IPS DF 4.7 (cell line): ENCODE results near the gene PRPF6.

Experiments used
- DNase-seq: peaks from one replicate; pipeline ENCODE4 v3.0.0-alpha.2; 2013; ENCODE audit warnings: low spot score; ENCODE audit errors: extremely low read depth

PRPF6 gene

GRCh38 chr20:64063389-64064144 is 82.6 kb downstream of the PRPF6 start:
- DNase-seq, result no peak

GRCh38 chr20:64064145-64064698 is 83.3 kb downstream of the PRPF6 start:
- no peak for DNase-seq

- DNase-seq, result no peak
Observed at GRCh38 chr20:64065062-64065973, 84.4 kb downstream of the PRPF6 start.

- no peak for DNase-seq
Observed at GRCh38 chr20:64065974-64066343, 85.0 kb downstream of the PRPF6 start.

- no peak for DNase-seq
Observed at GRCh38 chr20:64067005-64067632, 86.2 kb downstream of the PRPF6 start.

- DNase-seq, result no peak
Observed at GRCh38 chr20:64067733-64068307, 86.9 kb downstream of the PRPF6 start.

- DNase-seq, result no peak
Observed at GRCh38 chr20:64068386-64069208, 87.7 kb downstream of the PRPF6 start.

- no peak for DNase-seq
Observed at GRCh38 chr20:64069209-64069613, 88.3 kb downstream of the PRPF6 start.

GRCh38 chr20:64069614-64070243 is 88.8 kb downstream of the PRPF6 start:
- DNase-seq, result no peak

- DNase-seq, result no peak
Observed at GRCh38 chr20:64070244-64070993, 89.5 kb downstream of the PRPF6 start.

- no peak for DNase-seq
Observed at GRCh38 chr20:64071341-64072332, 90.7 kb downstream of the PRPF6 start.

- DNase-seq, result no peak
Observed at GRCh38 chr20:64072498-64073063, 91.6 kb downstream of the PRPF6 start.

GRCh38 chr20:64073476-64074183 is 92.7 kb downstream of the PRPF6 start:
- DNase-seq, result no peak

- no peak for DNase-seq
Observed at GRCh38 chr20:64074184-64074789, 93.4 kb downstream of the PRPF6 start.

- DNase-seq, result no peak
Observed at GRCh38 chr20:64074963-64075362, 94.0 kb downstream of the PRPF6 start.

GRCh38 chr20:64075556-64075955 is 94.6 kb downstream of the PRPF6 start:
- DNase-seq, result no peak
